Natural killer cell treated with Interleukin-12 subunit alpha and Interleukin-12 subunit beta and Interleukin-15 and Interleukin-18, amount 100 ng/mL, for 72 hours (primary cell): ENCODE results near the gene APOLD1. TPM values are rescaled to one million over a fixed set of nuclear protein-coding genes. Genes with fewer than 3 reads are reported as not detected.

Experiments used
- ATAC-seq, 2 donors: fragments of 150-1000 bp; cut with Tn5 transposase in 1 of 2; sonication (Bioruptor Pico), chemical (Tn5 transposase) in 1 of 2; 2 replicates each; pipeline ENCODE4 v1.10.0; 2021
- DNase-seq: peaks from one replicate; pipeline ENCODE4 v3.0.0; 2022; ENCODE audit warnings: low spot score
- H3K27ac Mint-ChIP-seq, 2 donors: 1 replicate in 1 of 2; 2 replicates in 1 of 2; pipeline ENCODE4 v1.8.0; 2022; ENCODE audit warnings: mixed read lengths in 2 of 2, mild to moderate bottlenecking in 1 of 2, moderate library complexity in 1 of 2
- H3K27me3 Mint-ChIP-seq, 2 donors: 1 replicate in 1 of 2; 2 replicates in 1 of 2; pipeline ENCODE4 v1.8.0; 2022; ENCODE audit warnings: mixed read lengths in 2 of 2
- H3K36me3 Mint-ChIP-seq: one replicate; pipeline ENCODE4 v1.8.0; 2022; ENCODE audit warnings: mixed read lengths
- H3K4me1 Mint-ChIP-seq, 2 donors: 1 replicate in 1 of 2; 2 replicates in 1 of 2; pipeline ENCODE4 v1.8.0; 2022; ENCODE audit warnings: low read depth in 2 of 2, mixed read lengths in 2 of 2, mild to moderate bottlenecking in 1 of 2
- H3K4me3 Mint-ChIP-seq: one replicate; pipeline ENCODE4 v1.8.0; 2022; ENCODE audit warnings: mixed read lengths
- H3K9me3 Mint-ChIP-seq: 2 replicates; pipeline ENCODE4 v1.8.0; 2022; ENCODE audit warnings: mixed read lengths
- total RNA-seq, 2 donors: library from RNA; stranded (reverse); gene quantifications; one replicate each; pipeline ENCODE4 v1.2.3, GENCODE V29; 2022

Gene APOLD1
- total RNA-seq, 2 donors from 2014 or later = 0.90 to 3.3 TPM

DNA sequence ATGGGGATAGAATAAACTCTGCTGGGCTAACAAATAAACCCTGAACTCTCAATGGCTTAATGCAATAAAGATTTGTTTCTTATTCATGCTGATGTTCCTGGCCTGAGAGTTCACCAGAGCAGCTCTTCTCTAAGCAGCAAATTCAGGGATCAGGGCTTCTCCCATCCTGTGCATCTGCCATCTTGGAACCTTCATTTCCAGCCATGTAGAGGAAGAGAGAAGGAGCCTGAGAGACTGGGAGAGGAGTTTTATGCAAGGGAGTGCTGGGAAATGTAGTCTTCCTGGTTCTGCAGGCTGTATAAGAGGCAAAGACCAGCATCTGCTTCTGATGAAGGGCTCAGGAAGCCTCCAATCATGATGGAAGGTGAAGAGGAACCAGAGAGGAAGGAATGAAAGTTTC, 20.6 kb upstream of the APOLD1 start:
- DNase-seq (no peak), ATAC-seq (no peak)
- H3K4me3 Mint-ChIP-seq = no peak overlapping the region
- peaks cover 4% of the 10 kb centered on the region for H3K36me3 Mint-ChIP-seq
- H3K4me1 Mint-ChIP-seq = no peaks in the 10 kb centered on the region
- H3K27me3 Mint-ChIP-seq = no peaks in the 10 kb centered on the region
- no peak overlapping the region for H3K27ac Mint-ChIP-seq
- H3K9me3 Mint-ChIP-seq = peaks cover 1% of the 10 kb centered on the region

DNA sequence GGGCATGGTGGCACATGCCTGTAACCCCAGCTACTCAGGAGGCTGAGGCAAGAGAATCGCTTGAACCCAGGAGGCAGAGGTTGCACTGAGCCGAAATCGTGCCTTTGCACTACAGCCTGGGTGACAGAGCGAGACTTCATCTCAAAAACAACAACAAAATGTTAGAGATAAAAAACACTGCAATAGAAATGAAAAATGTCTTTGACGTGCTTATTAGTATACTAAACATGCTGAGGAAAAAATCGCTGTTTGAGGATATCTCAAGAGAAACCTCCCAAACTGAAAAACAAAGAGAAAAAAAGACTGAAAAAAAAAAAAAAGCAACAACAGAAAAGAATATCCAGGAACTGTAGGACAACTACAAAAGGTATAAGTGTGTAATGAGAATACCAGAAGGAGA, 15.2 kb upstream of the APOLD1 start:
- DNase-seq = no peak
- Mint-ChIP-seq H3K27me3 (no peaks in the 10 kb centered on the region), H3K27ac (no peak overlapping the region), H3K4me1 (no peaks in the 10 kb centered on the region), H3K4me3 (no peak overlapping the region), H3K9me3 (peaks cover 3% of the 10 kb centered on the region), H3K36me3 (peaks cover 9% of the 10 kb centered on the region)
- ATAC-seq = no peak

- ATAC-seq = no peak
- Mint-ChIP-seq H3K4me1 (no peaks in the 10 kb centered on the region), H3K9me3 (peaks cover 2% of the 10 kb centered on the region), H3K4me3 (no peak overlapping the region), H3K27me3 (no peaks in the 10 kb centered on the region), H3K27ac (no peak overlapping the region), H3K36me3 (peaks cover 6% of the 10 kb centered on the region)
- no peak for DNase-seq
Observed at GRCh38 chr12:12774791-12775190, 10.7 kb upstream of the APOLD1 start.

DNA sequence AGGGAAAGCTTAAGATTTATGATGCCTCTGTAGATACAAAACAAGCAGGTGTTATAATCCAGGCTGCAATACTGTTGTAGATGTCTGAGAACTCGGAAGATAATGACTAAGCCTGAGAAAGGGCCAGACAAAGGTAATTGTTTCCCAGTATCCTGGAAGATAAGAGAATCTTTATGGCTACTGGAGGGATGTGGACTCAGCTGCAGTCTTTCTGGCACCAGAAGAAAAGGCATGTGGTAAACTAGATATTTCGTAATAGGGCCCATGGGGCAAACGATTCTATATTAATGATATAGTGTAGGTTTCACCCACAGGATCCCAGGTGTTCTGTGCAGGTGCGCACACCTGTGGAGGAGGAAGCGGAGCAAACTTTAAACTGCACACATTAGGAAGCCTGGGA, 9.2 kb upstream of the APOLD1 start:
- DNase-seq = no peak
- no peaks in the 10 kb centered on the region for H3K4me1 Mint-ChIP-seq
- H3K36me3 Mint-ChIP-seq = no peaks in the 10 kb centered on the region
- H3K4me3 Mint-ChIP-seq = no peak overlapping the region
- ATAC-seq = no peak
- no peaks in the 10 kb centered on the region for H3K27me3 Mint-ChIP-seq
- no peaks in the 10 kb centered on the region for H3K9me3 Mint-ChIP-seq
- H3K27ac Mint-ChIP-seq = no peak overlapping the region

- H3K9me3 Mint-ChIP-seq = no peaks in the 10 kb centered on the region
- H3K27ac Mint-ChIP-seq = no peak overlapping the region
- H3K27me3 Mint-ChIP-seq = no peaks in the 10 kb centered on the region
- no peaks in the 10 kb centered on the region for H3K4me1 Mint-ChIP-seq
- no peaks in the 10 kb centered on the region for H3K36me3 Mint-ChIP-seq
- ATAC-seq (no peak), DNase-seq (no peak)
- no peak overlapping the region for H3K4me3 Mint-ChIP-seq
Observed at GRCh38 chr12:12777092-12777491, 8.4 kb upstream of the APOLD1 start.

DNA sequence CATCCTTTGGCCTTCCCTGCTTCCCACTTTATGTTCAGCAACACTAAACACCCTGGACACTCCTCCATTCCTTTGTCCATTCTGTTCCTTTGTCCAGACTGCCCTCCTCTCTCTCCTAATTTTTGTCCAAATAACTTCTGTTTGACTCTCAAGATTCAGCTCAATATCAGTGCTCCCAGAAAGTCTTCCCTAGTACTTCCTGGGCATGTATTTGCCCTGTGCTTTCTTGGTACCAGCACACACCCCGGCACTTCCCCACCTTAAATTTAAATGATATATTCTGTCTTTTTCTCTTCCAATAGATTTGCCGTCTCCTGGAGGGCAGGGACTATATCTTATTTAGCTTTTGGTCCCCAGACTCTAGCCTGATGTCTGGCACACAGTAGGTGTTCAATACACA, 6.5 kb upstream of the APOLD1 start:
- Mint-ChIP-seq H3K4me1 (no peaks in the 10 kb centered on the region), H3K9me3 (no peaks in the 10 kb centered on the region), H3K36me3 (no peaks in the 10 kb centered on the region), H3K27me3 (no peaks in the 10 kb centered on the region), H3K27ac (no peak overlapping the region), H3K4me3 (no peak overlapping the region)
- ATAC-seq (no peak), DNase-seq (no peak)

- no peaks in the 10 kb centered on the region for H3K36me3 Mint-ChIP-seq
- DNase-seq = no peak
- H3K27me3 Mint-ChIP-seq = no peaks in the 10 kb centered on the region
- no peak overlapping the region for H3K4me3 Mint-ChIP-seq
- ATAC-seq = no peak
- no peaks in the 10 kb centered on the region for H3K9me3 Mint-ChIP-seq
- H3K4me1 Mint-ChIP-seq = no peaks in the 10 kb centered on the region
- no peak overlapping the region for H3K27ac Mint-ChIP-seq
Observed at GRCh38 chr12:12779529-12779928, 5.9 kb upstream of the APOLD1 start.

GRCh38 chr12:12784116-12784515, 1.3 kb upstream of the APOLD1 start:
- peaks cover 17 to 31% of the 10 kb centered on the region in 2 donors for H3K4me1 Mint-ChIP-seq
- H3K27ac Mint-ChIP-seq = no peak overlapping the region
- no peak overlapping the region for H3K4me3 Mint-ChIP-seq
- DNase-seq (no peak), ATAC-seq (no peak)
- no peaks in the 10 kb centered on the region for H3K27me3 Mint-ChIP-seq
- H3K36me3 Mint-ChIP-seq = no peaks in the 10 kb centered on the region
- H3K9me3 Mint-ChIP-seq = no peaks in the 10 kb centered on the region

GRCh38 chr12:12786351-12786705, 869 bp downstream of the APOLD1 start:
- no peak for DNase-seq
- Mint-ChIP-seq H3K27me3 (peaks cover 0 to 9% of the 10 kb centered on the region in 2 donors), H3K36me3 (no peaks in the 10 kb centered on the region), H3K4me3 (peak overlapping the region; percentile 72), H3K27ac (peak overlapping the region; percentile 24 to 60), H3K9me3 (no peaks in the 10 kb centered on the region), H3K4me1 (peaks cover 17 to 31% of the 10 kb centered on the region in 2 donors)
- peak; percentile 3 to 5 for ATAC-seq

DNA sequence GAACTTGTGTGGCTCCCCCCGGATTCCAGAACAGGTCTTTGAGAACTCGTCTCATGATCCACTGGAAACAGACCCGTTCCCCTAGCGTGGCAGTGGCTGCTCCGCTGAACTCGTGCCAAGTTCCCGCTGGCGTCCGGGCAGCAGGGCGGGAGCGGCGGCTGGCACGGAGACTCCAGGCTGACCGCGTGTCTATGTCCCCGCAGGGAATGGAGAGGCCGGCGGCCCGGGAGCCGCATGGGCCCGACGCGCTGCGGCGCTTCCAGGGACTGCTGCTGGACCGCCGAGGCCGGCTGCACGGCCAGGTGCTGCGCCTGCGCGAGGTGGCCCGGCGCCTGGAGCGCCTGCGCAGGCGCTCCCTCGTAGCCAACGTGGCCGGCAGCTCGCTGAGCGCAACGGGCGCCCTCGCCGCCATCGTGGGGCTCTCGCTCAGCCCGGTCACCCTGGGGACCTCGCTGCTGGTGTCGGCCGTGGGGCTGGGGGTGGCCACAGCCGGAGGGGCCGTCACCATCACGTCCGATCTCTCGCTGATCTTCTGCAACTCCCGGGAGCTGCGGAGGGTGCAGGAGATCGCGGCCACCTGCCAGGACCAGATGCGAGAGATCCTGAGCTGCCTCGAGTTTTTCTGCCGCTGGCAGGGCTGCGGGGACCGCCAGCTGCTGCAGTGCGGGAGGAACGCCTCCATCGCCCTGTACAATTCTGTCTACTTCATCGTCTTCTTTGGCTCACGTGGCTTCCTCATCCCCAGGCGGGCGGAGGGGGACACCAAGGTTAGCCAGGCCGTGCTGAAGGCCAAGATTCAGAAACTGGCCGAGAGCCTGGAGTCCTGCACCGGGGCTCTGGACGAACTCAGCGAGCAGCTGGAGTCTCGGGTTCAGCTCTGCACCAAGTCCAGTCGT, 1.5 kb downstream of the APOLD1 start:
- peaks cover 0 to 9% of the 10 kb centered on the region in 2 donors for H3K27me3 Mint-ChIP-seq
- H3K4me3 Mint-ChIP-seq = peak overlapping the region; percentile 92
- H3K27ac Mint-ChIP-seq = peak overlapping the region; percentile 79 to 91
- ATAC-seq = peak; percentile 95 to 97
- peaks cover 17 to 31% of the 10 kb centered on the region in 2 donors for H3K4me1 Mint-ChIP-seq
- H3K36me3 Mint-ChIP-seq = no peaks in the 10 kb centered on the region
- H3K9me3 Mint-ChIP-seq = no peaks in the 10 kb centered on the region
- peak; percentile 87 for DNase-seq

- H3K9me3 Mint-ChIP-seq = no peaks in the 10 kb centered on the region
- H3K27ac Mint-ChIP-seq = peak overlapping the region; percentile 79 to 91
- no peak for DNase-seq
- no peak for ATAC-seq
- no peaks in the 10 kb centered on the region for H3K36me3 Mint-ChIP-seq
- H3K4me1 Mint-ChIP-seq = peaks cover 17 to 31% of the 10 kb centered on the region in 2 donors
- H3K4me3 Mint-ChIP-seq = peak overlapping the region; percentile 92
- peaks cover 0 to 9% of the 10 kb centered on the region in 2 donors for H3K27me3 Mint-ChIP-seq
Observed at GRCh38 chr12:12788131-12788530, 2.7 kb downstream of the APOLD1 start.

GRCh38 chr12:12788675-12789368, 3.4 kb downstream of the APOLD1 start:
- ATAC-seq (peak; percentile 63 to 77), DNase-seq (peak; percentile 79)
- Mint-ChIP-seq H3K36me3 (no peaks in the 10 kb centered on the region), H3K27me3 (peaks cover 0 to 9% of the 10 kb centered on the region in 2 donors), H3K4me3 (peak overlapping the region; percentile 92), H3K9me3 (no peaks in the 10 kb centered on the region), H3K27ac (peak overlapping the region; percentile 79 to 91), H3K4me1 (peaks cover 17 to 31% of the 10 kb centered on the region in 2 donors)

GRCh38 chr12:12790956-12791355, 5.5 kb downstream of the APOLD1 start:
- Mint-ChIP-seq H3K4me3 (no peak overlapping the region), H3K36me3 (no peaks in the 10 kb centered on the region), H3K4me1 (peaks cover 11 to 22% of the 10 kb centered on the region in 2 donors), H3K9me3 (no peaks in the 10 kb centered on the region), H3K27ac (no peak overlapping the region), H3K27me3 (peaks cover 0 to 9% of the 10 kb centered on the region in 2 donors)
- ATAC-seq (no peak), DNase-seq (no peak)

DNA sequence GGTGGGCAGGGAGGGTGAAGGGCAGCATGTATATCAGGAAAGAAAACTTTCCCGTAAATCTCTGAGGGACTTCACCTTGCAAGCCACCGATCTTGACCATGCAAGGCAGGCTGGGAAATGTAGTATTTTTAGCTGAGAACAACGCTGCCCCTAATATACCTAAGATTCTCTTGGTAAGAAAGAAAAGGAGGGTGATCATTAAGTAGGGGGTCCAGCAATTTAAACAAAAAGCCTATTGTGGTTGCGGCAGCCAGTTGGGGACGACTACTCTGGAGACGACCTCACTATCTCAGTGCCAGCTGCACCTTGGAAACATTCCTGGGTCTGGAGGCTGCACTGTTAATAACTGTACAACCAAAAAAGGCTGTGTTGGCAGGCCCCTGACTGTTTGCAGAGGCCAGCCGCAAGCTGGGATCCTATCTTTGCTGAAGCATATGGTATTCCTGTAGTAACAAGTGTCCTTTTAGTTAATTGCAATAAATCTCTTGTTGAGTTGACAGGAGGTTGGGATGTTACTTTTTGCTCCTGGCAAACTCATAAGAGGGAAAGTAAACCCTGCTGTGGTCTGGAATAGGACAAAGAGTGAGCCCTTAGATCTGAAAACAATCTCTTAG, 6.4 kb downstream of the APOLD1 start:
- no peaks in the 10 kb centered on the region for H3K36me3 Mint-ChIP-seq
- ATAC-seq (no peak), DNase-seq (no peak)
- no peaks in the 10 kb centered on the region for H3K9me3 Mint-ChIP-seq
- H3K4me1 Mint-ChIP-seq = peaks cover 11 to 17% of the 10 kb centered on the region in 2 donors
- no peak overlapping the region for H3K27ac Mint-ChIP-seq
- H3K4me3 Mint-ChIP-seq = no peak overlapping the region
- peaks cover 0 to 9% of the 10 kb centered on the region in 2 donors for H3K27me3 Mint-ChIP-seq
